Activated CD8-positive, alpha-beta memory T cell treated with anti-CD3 and anti-CD28 coated beads for 36 hours (primary cell): ENCODE results near the gene NRIP3. TPM values are rescaled to one million over a fixed set of nuclear protein-coding genes. Genes with fewer than 3 reads are reported as not detected.

Experiments used
- CTCF ChIA-PET: fragments of 350-600 bp; sonication (Branson Sonifier 250); formaldehyde crosslinking; loops from one replicate; lab custom pipeline; 2021; ENCODE audit warnings: antibody characterized with exemption; lab: Charles Lee
- POLR2A ChIA-PET: fragments of 350-600 bp; sonication (Branson Sonifier 250); formaldehyde crosslinking; loops from one replicate; lab custom pipeline; 2021; ENCODE audit warnings: antibody characterized with exemption; lab: Charles Lee
- total RNA-seq, 2 experiments: library from RNA; stranded (reverse); gene quantifications; one replicate each; pipeline ENCODE4 v1.2.3, GENCODE V29; 2021

NRIP3 gene
- 1 to 10 TPM; 1.3 TPM for total RNA-seq

GRCh38 chr11:9003573-9004182, at the start of gene NRIP3:
Gene NRIP3, minus strand, starts transcription at chr11:9004001. Its CDS starts 66 bp downstream, at chr11:9003935.
- CTCF ChIA-PET: interaction anchor here (1.2 kb wide), 1 partner anchor 12 kb away, joined by 3 read pairs; no protein-coding TSS in a partner anchor
- POLR2A ChIA-PET: interaction anchor here (1.2 kb wide), 1 partner anchor 39 kb away, joined by 3 read pairs; the partner anchor contains the start of gene TMEM9B

DNA sequence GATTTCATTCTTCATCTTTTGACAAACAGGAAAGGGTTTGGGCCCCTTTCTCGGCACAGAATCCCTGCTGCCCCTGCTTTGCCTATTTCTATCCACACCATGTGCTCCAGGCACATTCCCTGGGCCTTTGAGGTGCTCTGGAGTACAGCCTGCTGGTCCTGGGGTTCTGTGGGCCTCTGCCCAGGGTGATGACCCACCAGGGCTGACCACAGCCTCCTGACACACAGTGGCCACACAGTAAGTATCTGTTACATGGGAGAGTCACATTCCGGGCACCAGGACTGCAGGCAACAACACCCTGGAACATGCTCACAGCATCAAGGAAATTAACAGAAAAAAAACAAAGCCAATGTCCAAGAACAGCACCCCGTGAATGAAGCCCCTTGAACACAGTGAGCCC, 48.5 kb upstream of the NRIP3 start:
- CTCF ChIA-PET: no interaction called here
- POLR2A ChIA-PET: no interaction called here

DNA sequence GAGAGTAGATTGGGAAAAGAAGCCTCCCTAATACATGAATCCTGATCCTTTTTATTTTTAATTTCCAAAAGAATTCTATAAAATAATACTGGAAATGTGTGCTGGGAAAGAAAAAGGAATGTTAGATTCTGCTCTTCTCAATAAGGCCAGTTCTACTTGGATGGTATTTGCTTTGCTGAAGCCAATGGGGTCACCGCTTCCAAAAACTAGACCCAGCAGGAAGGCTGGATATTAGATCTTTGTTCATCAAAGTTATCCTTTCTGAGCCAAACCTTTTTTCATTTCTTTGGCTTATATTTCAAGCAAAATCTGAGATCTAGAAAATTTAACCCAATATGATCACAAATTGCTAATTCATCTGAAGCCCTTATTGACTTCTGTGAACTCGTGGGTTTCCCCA, 46.2 kb upstream of the NRIP3 start:
- CTCF ChIA-PET: no interaction called here
- POLR2A ChIA-PET: no interaction called here

- ChIA-PET POLR2A (interaction anchor here (0.6 to 0.9 kb wide), 2 partner anchors 163 to 225 kb away, joined by 3 to 5 read pairs; no protein-coding TSS in a partner anchor), CTCF (interaction anchor here (1.8 kb wide), 1 partner anchor 90 kb away, joined by 6 read pairs; no protein-coding TSS in a partner anchor)
These were observed 44.2 kb upstream of the NRIP3 start for GRCh38 chr11:9047964-9048523.

DNA sequence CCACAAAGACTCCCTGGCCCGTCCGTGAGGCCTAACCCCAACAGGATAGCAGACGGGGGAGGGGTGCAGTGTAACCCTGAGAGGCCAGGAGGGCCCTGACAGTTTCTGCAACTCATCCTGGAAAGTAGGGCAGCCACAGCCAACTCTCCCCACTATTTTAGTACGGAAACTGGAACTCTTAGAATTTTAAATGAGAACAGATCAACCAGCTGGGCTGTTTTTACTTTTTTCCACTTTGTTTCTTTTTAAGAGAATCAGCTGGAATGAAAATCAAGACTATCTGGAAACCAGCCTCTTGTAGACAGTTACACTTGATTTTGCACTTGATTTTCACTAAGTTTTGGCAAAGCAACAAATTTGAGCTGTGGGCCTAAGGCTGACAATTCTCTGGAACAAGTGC, 42.7 kb upstream of the NRIP3 start:
- CTCF ChIA-PET: no interaction called here
- POLR2A ChIA-PET: no interaction called here

DNA sequence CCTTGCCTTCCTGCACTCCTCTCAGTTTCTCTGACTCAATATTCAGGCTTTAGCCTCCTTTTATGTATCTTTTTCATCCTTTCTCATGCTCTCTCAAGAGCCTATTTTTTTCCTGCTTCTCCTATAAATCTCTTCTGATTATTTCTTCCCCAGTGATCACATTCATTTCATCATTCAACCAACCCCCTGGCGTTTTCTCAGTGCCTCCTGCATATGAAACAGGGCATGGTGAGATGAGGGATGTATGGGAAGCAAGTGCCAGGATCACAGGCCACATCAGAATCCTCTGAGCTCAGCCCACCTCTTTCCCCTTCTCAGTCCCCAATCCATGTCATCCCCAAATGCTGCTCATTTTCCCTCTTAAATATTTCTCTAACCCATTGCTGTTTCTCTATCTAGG, 38.7 kb upstream of the NRIP3 start:
- POLR2A ChIA-PET: no interaction called here
- CTCF ChIA-PET: no interaction called here

- CTCF ChIA-PET: no interaction called here
- POLR2A ChIA-PET: no interaction called here
These were observed 37.9 kb upstream of the NRIP3 start for GRCh38 chr11:9041747-9042146.

- ChIA-PET CTCF (no interaction called here), POLR2A (no interaction called here)
These were observed 36.6 kb upstream of the NRIP3 start for GRCh38 chr11:9040410-9040809.

GRCh38 chr11:9039863-9040262, 36.1 kb upstream of the NRIP3 start:
- POLR2A ChIA-PET: no interaction called here

DNA sequence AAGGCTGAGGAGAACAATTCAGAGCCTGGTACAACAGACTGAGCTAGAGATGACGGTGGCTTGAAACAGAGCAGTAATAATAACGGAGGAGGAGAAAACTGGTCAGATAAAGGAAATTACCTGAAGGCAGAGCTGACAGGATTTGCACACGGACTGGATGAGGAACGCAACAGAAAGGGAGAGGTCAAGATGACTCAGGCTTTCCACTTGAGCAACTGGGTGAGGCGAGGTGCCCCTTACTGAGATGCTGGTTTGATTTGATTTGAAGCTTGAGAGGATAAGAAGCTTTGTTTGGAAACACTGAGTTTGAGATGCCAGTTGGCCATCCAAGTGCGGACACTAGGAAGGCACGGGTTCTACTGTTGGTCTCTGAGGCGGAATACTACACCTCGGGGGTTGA, 35.4 kb upstream of the NRIP3 start:
- ChIA-PET POLR2A (no interaction called here), CTCF (no interaction called here)

More at GRCh38 chr11:9039863-9040262, 36.1 kb upstream of the NRIP3 start:
- CTCF ChIA-PET: no interaction called here

DNA sequence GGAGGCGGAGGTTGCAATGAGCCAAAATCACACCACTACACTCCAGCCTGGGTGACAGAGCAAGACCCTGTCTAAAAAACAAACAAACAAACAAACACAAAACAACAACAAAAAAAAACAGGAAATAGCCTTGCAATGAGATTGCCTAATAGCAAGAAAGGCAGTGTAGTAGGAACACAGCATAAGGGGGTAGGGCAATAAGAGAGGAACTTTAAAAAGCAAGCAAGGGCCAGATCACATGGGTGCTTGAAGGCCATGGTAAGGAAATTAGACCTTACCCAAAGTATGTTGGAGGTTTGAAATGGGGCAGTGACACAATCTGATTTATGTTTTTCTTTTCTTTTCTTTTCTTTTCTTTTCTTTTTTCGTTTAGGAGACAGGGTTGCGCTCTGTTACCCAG, 34.7 kb upstream of the NRIP3 start:
- ChIA-PET CTCF (interaction anchor here (0.9 kb wide), 1 partner anchor 54 kb away, joined by 3 read pairs; no protein-coding TSS in a partner anchor), POLR2A (no interaction called here)

DNA sequence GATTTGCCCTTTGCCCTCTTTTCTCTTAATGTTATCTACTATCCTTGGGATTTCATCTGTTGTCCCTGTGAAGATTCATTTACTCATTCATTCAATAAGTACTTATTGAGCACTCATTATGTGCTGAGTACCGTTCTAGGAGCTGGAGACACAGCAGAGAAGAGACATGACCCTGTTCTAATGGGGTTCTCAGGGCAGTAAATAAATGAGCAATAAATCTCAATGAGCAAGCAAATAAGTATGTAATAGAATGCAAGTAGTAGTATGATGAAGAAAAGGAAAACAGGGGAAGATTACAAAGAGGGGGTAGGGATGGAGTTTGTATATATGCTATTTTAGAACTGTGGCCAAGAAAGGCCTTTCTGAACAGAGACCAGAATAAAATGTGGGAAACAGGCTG, 34.2 kb upstream of the NRIP3 start:
- POLR2A ChIA-PET: no interaction called here
- CTCF ChIA-PET: interaction anchor here (0.9 kb wide), 1 partner anchor 55 kb away, joined by 3 read pairs; no protein-coding TSS in a partner anchor

- POLR2A ChIA-PET: no interaction called here
- CTCF ChIA-PET: no interaction called here
These were observed 33.4 kb upstream of the NRIP3 start for GRCh38 chr11:9037046-9037780.

DNA sequence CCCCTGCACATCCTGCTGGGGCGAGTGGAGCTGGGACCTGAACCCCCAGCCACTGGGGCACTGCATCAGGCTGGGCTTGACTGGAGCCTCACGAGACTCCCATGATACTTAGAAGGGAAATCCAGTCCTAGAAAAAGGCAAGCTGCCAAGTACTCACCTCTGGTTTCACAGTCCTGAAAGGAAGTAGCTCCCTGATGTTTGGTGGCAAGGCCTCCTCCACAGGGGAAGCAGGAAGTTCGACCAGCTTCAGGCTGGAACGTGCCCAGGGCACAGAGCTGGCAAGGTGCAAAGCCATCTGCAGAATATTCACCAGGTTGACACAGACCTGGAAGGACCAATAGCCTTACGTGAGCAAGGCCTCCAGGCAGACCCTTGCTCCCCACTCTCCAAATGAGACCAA, 26.8 kb upstream of the NRIP3 start:
- CTCF ChIA-PET: interaction anchor here (1.3 kb wide), 1 partner anchor 107 kb away, joined by 5 read pairs; no protein-coding TSS in a partner anchor
- POLR2A ChIA-PET: no interaction called here

DNA sequence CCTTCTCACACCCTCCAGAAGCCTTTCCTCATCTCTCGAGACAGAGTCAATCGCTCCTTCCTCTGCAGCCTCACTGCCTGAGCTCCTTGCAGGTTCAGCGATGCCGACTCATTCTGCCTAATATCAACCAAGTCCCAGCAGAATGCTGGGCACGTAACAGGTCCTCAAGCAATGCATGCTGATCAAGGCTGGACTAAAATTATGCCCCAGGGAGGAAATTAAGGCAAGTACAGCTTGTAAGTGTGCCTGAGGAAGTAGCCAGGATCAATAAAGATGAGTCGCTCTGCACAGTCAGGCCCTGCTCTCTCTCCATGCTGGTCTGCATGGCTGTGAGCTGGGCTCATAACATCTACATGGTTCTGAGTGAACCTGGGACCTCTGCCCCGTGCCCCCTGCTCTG, 25.6 kb upstream of the NRIP3 start:
- CTCF ChIA-PET: no interaction called here
- POLR2A ChIA-PET: no interaction called here

DNA sequence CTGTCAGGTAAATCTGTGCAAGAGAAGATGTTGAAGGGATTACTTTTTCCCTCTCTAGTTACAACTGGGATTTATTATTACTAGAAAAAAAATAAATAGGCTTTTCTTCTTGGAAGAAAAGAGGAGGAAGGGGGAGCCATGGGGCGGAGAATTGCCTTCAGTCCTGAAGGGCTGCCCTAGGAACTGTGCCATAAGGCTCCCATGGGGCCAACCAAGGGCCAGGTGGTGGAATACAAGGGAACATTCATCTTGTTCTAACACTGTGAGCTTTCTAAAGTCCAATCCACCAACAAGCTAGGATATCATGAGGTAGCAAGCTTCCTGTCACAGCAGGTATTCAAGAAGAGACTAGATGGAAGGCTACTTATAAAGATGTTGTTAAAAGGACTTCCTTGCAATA, 24.8 kb upstream of the NRIP3 start:
- ChIA-PET CTCF (interaction anchor here (0.8 to 1.7 kb wide), 2 partner anchors 13 to 32 kb away, joined by 3 to 4 read pairs; no protein-coding TSS in a partner anchor), POLR2A (no interaction called here)

DNA sequence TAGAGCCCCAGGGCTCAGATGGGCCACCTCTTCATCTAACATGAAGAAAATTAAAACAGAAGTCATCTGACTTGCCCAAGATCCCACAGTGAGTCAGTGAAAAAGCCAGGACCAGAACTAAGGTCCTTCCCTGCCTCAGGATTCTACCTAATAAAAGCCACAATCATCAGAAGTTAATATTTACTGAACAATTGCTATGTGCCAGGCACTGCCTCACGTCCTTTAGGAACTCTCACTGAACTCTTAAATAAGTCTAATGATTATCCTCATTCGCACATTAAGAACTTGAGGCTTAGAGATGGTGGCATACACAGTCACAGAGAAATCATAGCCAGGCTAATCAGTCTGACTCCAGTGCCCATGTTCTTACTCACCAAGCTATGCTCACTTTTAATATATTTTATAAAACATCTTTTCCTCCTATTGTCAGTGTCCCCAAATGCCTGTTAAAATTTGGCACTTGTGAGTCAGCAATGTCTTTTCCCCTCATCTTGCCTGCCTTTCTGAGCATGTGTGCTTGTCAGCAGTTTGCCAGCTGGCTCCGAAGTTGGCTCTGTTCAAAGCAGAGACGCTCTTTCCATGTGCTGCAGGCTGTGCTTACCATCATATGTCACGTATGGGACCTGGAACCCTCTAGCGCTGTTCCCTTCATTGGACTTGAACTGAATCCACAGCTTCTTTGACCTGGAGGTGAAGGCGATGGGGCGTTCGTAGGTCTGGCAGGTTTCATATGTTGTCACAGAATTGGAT, 21.5 kb upstream of the NRIP3 start:
- ChIA-PET POLR2A (no interaction called here), CTCF (interaction anchor here (0.5 to 1.1 kb wide), 3 partner anchors 10 to 113 kb away, joined by 3 to 4 read pairs (median 3); no protein-coding TSS in a partner anchor)

GRCh38 chr11:9022961-9023680, 19.3 kb upstream of the NRIP3 start:
- CTCF ChIA-PET: interaction anchor here (1.3 kb wide), 1 partner anchor 115 kb away, joined by 5 read pairs; no protein-coding TSS in a partner anchor
- POLR2A ChIA-PET: no interaction called here

DNA sequence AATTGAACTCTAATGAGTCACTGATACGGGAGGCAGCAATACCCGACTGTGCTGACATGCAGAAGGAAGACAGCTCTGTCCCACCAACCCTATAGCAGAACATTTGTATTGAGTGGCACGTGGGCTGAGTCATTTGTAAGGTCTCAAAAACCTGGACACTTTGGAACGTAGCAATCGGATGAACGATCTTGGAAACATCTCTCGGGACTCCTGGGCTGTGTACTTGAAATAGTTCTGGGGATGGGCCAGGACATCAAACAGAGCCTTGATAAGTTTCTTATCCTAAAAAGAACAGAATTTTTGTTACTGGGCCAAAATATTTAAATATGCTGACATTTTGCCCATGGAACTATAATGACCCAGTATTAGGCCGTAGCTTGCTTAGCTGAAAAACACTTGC, 17.1 kb upstream of the NRIP3 start:
- POLR2A ChIA-PET: no interaction called here

More for the DNA sequence above, 17.1 kb upstream of the NRIP3 start:
- CTCF ChIA-PET: no interaction called here
